BJ (cell line): ENCODE results near the gene KCNG2. TPM values are rescaled to one million over a fixed set of nuclear protein-coding genes. Genes with fewer than 3 reads are reported as not detected.

ENCODE experiments used
- CTCF ChIA-PET: fragments of 350-600 bp; formaldehyde crosslinking; extraction: SDS; loops from one replicate; lab custom pipeline; 2021; ENCODE audit warnings: antibody characterized with exemption, inconsistent platforms; lab: Yijun Ruan, JAX
- POLR2A ChIA-PET: fragments of 300-600 bp; sonication (Branson Sonifier 250); formaldehyde crosslinking; extraction: SDS; loops from one replicate; lab custom pipeline; 2021; ENCODE audit warnings: antibody characterized with exemption; lab: Charles Lee
- DNase-seq: peaks from one replicate; pipeline ENCODE4 v3.0.0-alpha.2; 2011; ENCODE audit warnings: low read depth
- H3K27me3 ChIP-seq: 2 replicates; pipeline ENCODE4 v1.6.0; 2011; ENCODE audit warnings: low read length; ENCODE audit not compliant: control insufficient read depth, insufficient read depth
- H3K36me3 ChIP-seq: 2 replicates; pipeline ENCODE4 v1.5.1; 2011; ENCODE audit warnings: low read length; ENCODE audit not compliant: control insufficient read depth, insufficient read depth
- H3K4me3 ChIP-seq: 2 replicates; pipeline ENCODE4 v1.5.1; 2011; ENCODE audit warnings: low read depth, mild to moderate bottlenecking, control low read depth, low read length
- polyA plus RNA-seq: library from polyadenylated mRNA; depleted of rRNA; stranded (reverse); fragments of >200 nt; gene quantifications from 2 replicates; pipeline ENCODE4 v1.2.3, GENCODE V29; 2011
- TF ChIP-seq, protein P1 (sequence below): IDR thresholded peaks from 2 replicates; pipeline ENCODE4 v1.5.1; 2011; ENCODE audit warnings: low read depth, mild to moderate bottlenecking, control low read depth, inconsistent platforms, low read length, moderate library complexity; ENCODE audit not compliant: insufficient read depth

The KCNG2 gene
- polyA plus RNA-seq, 1 experiment, result not detected

GRCh38 chr18:79923896-79924585 is 126.3 kb downstream of the KCNG2 start:
- no peak for DNase-seq
- H3K27me3 ChIP-seq, result no peaks in the 10 kb centered on the region
- TF ChIP-seq, protein P1, sequence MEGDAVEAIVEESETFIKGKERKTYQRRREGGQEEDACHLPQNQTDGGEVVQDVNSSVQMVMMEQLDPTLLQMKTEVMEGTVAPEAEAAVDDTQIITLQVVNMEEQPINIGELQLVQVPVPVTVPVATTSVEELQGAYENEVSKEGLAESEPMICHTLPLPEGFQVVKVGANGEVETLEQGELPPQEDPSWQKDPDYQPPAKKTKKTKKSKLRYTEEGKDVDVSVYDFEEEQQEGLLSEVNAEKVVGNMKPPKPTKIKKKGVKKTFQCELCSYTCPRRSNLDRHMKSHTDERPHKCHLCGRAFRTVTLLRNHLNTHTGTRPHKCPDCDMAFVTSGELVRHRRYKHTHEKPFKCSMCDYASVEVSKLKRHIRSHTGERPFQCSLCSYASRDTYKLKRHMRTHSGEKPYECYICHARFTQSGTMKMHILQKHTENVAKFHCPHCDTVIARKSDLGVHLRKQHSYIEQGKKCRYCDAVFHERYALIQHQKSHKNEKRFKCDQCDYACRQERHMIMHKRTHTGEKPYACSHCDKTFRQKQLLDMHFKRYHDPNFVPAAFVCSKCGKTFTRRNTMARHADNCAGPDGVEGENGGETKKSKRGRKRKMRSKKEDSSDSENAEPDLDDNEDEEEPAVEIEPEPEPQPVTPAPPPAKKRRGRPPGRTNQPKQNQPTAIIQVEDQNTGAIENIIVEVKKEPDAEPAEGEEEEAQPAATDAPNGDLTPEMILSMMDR, result no peak
- POLR2A ChIA-PET, result no interaction called here
- peaks cover 18% of the 10 kb centered on the region for H3K36me3 ChIP-seq
- CTCF ChIA-PET, result interaction anchor here (1.4 kb wide), 1 partner anchor 10 kb away, joined by 4 read pairs; no protein-coding TSS in a partner anchor
- H3K4me3 ChIP-seq, result no peak overlapping the region

DNA sequence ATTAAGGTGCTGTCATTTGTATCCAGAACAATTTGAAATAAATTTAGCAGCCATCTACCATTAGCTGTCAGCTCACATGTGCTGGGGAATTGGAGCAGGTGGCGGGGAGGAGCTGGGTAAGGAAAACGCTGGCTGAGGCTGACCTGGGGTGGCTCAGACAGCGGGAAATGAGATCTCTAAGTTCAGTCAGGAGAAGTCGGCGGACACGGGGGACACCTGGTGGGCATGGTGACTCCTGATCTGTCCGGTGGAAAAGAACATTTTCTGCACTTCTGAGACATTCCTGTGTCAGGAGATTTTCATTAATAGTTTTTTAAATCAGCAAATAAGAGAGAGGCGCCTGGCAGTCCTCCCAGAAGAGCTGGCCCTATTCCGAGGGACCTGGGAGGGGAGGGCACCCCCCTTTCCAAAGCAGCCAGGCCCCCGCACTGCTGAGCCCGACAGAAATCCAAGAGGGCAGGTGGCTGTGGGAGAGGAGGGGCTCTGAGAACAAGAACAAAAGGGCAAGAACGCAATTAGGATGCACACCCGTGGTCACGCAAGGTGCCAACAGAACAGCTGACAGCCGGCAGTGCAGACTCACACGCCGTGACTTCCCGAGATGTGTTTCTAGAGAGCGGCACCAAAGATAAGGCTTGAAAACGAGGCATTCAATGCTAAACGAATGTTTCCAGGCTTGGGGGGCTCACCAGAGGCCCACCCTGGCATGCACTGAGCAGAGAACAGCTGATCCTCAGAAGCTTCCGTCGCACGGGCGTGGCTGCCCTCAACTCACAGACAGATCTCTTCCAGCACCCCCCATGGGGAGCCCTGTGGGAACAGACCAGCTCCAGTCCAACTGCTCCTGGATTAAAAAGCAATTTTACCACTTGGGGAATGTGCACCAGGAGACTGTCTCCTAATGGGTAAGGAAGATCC is 127.3 kb downstream of the KCNG2 start:
- Histone ChIP-seq H3K27me3 (no peaks in the 10 kb centered on the region), H3K4me3 (no peak overlapping the region)

DNA sequence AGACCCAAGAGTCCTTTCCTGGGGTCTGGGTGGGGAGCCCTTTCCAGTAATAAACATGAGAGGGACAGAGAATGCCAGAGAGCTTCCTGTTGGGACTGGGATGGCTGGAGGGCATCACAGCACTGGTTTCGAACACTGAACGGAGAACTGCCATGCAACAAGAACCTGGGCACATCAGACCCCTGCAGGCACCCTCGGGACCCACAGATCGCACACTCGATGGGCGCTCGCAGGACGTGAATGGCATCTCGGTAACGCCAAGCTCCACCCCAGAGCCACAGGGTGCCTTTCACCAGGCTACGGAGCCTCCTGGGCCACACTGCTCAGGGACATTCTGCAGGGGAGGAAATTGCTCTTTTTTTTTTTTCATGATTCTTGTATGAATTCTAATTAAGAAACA is 128.6 kb downstream of the KCNG2 start:
- POLR2A ChIA-PET, result no interaction called here
- Histone ChIP-seq H3K4me3 (no peak overlapping the region), H3K36me3 (peaks cover 20% of the 10 kb centered on the region), H3K27me3 (no peaks in the 10 kb centered on the region)
- CTCF ChIA-PET, result no interaction called here
- TF ChIP-seq, protein P1, result no peak
- DNase-seq, result no peak

More for the DNA sequence above, 127.3 kb downstream of the KCNG2 start:
- DNase-seq, result no peak
- TF ChIP-seq, protein P1, result no peak
- peaks cover 20% of the 10 kb centered on the region for H3K36me3 ChIP-seq
- ChIA-PET POLR2A (no interaction called here), CTCF (interaction anchor here (1.4 kb wide), 1 partner anchor 9 kb away, joined by 4 read pairs; no protein-coding TSS in a partner anchor)

DNA sequence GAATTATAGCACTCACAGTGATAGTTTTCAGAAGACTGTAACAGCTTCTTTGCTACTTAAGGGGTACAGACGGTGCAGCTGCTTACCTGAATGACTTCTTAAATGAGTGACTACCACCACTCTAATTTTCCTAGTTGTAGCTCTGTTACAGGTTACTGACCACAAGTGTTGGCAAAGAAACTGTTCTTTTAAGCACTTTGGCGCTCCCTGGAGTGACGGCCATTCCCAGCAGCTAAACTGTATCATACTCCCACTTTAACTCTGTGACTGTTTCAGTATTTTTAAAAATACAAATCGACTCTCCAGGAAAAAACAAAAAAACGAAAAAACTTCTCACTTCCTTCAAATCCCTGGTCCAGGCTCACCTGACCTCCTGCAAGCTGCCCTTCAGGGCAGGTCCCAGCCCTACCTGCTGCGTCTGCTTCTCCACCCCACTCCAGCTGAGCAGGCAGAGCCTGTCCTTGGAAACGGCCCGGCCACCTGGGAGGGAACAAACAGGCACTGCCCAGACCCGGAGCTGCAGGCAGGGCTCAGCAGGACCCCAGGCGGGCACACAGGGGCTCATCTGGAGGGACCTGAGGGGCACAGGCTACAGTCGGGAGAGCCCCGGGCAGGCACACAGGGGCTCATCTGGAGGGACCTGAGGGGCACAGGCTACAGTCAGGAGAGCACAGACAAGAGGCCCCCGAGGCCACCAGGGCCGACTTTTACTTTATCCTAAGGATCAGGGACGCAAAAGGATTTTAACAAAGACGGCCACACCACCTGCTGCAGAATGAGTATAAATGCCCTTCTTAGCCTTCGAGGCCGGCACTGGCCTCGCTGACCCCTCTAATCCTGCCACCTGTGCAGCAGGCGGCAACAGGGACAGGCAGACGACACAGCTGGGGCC is 129.2 kb downstream of the KCNG2 start:
- Histone ChIP-seq H3K27me3 (no peaks in the 10 kb centered on the region), H3K4me3 (no peak overlapping the region), H3K36me3 (peaks cover 18% of the 10 kb centered on the region)
- DNase-seq, result no peak
- ChIA-PET POLR2A (no interaction called here), CTCF (no interaction called here)
- TF ChIP-seq, protein P1, result no peak
